ENCODE results near the gene SPINK6.
A peak's percentile ranks its signal among the peaks of the same experiment; 100 is the strongest.

Gene SPINK6

GRCh38 chr5:148168246-148168645 lies 34.6 kb upstream of the SPINK6 start, which contains the start of gene SPINK14:
SPINK14 (plus strand) TSS chr5:148168546; CDS start chr5:148169733, 1,187 bp downstream.
- DNase-seq, result no peak
- Histone ChIP-seq H3K27me3 (replicated peaks) (no peaks in the 10 kb centered on the region), H3K36me3 (replicated peaks) (no peaks in the 10 kb centered on the region), H3K4me3 (ENCODE audit: low read depth, low read length) (no peak within 1 kb of the TSS), H3K27ac (no peak within 1 kb of the TSS)
- in situ Hi-C loops (cut with HindIII; ENCODE audit: low pct_ligation_motif_present, low sequenced_read_pairs), result no loop called here
- TF ChIP-seq CTCF (IDR thresholded peaks at IDR 0.05; ENCODE audit: low read depth, low read length, missing control alignments), result no peak

GRCh38 chr5:148172377-148172776 lies 30.5 kb upstream of the SPINK6 start:
- Histone ChIP-seq H3K27ac (no peak overlapping the region), H3K4me3 (ENCODE audit: low read depth, low read length) (no peak overlapping the region), H3K36me3 (replicated peaks) (no peaks in the 10 kb centered on the region), H3K27me3 (replicated peaks) (no peaks in the 10 kb centered on the region)
- no peak for DNase-seq
- in situ Hi-C loops (cut with HindIII; ENCODE audit: low pct_ligation_motif_present, low sequenced_read_pairs), result no loop called here
- no peak for TF ChIP-seq CTCF (IDR thresholded peaks at IDR 0.05; ENCODE audit: low read depth, low read length, missing control alignments)

- no peak for TF ChIP-seq CTCF (IDR thresholded peaks at IDR 0.05; ENCODE audit: low read depth, low read length, missing control alignments)
- Histone ChIP-seq H3K36me3 (replicated peaks) (no peaks in the 10 kb centered on the region), H3K27me3 (replicated peaks) (no peaks in the 10 kb centered on the region), H3K4me3 (ENCODE audit: low read depth, low read length) (no peak overlapping the region), H3K27ac (no peak overlapping the region)
- in situ Hi-C loops (cut with HindIII; ENCODE audit: low pct_ligation_motif_present, low sequenced_read_pairs), result no loop called here
- DNase-seq, result no peak
These were observed 26.4 kb upstream of the SPINK6 start for GRCh38 chr5:148176480-148176879.

DNA sequence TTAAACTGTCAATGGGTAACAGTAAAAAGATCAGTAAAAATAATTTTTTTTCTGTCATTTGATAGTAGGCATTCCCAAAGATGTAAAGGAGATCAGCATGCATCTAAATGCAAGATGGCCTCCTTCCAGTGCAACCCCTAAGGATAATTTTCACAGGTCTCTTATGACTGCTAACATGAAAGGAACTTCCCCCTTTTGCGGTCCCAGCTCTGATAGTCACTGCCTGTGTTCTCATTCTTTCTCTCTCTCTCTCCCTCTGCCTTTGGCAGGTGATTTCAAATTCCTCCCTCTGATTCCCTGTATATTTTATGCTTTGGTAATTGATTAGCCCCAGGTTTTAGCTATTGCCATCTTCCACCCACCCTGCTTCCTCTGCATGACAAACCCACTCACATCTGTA lies 25.6 kb upstream of the SPINK6 start:
- Histone ChIP-seq H3K36me3 (replicated peaks) (no peaks in the 10 kb centered on the region), H3K27me3 (replicated peaks) (no peaks in the 10 kb centered on the region), H3K27ac (no peak overlapping the region), H3K4me3 (ENCODE audit: low read depth, low read length) (no peak overlapping the region)
- in situ Hi-C loops (cut with HindIII; ENCODE audit: low pct_ligation_motif_present, low sequenced_read_pairs), result no loop called here
- DNase-seq, result no peak
- TF ChIP-seq CTCF (IDR thresholded peaks at IDR 0.05; ENCODE audit: low read depth, low read length, missing control alignments), result no peak

- peak; percentile 63 for TF ChIP-seq CTCF (IDR thresholded peaks at IDR 0.05; ENCODE audit: low read depth, low read length, missing control alignments)
- Histone ChIP-seq H3K4me3 (ENCODE audit: low read depth, low read length) (no peak overlapping the region), H3K36me3 (replicated peaks) (no peaks in the 10 kb centered on the region), H3K27ac (no peak overlapping the region), H3K27me3 (replicated peaks) (no peaks in the 10 kb centered on the region)
- in situ Hi-C loops (cut with HindIII; ENCODE audit: low pct_ligation_motif_present, low sequenced_read_pairs), result no loop called here
- DNase-seq, result peak; percentile 30
These were observed 23.5 kb upstream of the SPINK6 start for GRCh38 chr5:148179234-148179824.

All from brain microvascular endothelial cell (primary cell).